Activated B cell treated with CpG ODN at 0.5 μM for 24 hours (primary cell): ENCODE measurements around the gene GALNT12. TPM values are rescaled to one million over a fixed set of nuclear protein-coding genes. Genes with fewer than 3 reads are reported as not detected.

Source experiments
- ATAC-seq: fragments of 200-7000 bp; cut with Tn5 transposase; one replicate; pipeline ENCODE4 v1.10.0; 2021; ENCODE audit warnings: low read depth, mild to moderate bottlenecking, moderate library complexity
- CTCF ChIA-PET: fragments of 350-600 bp; sonication (Branson Sonifier 250); formaldehyde crosslinking; loops from one replicate; lab custom pipeline; 2021; ENCODE audit warnings: antibody characterized with exemption; lab: Charles Lee
- POLR2A ChIA-PET: fragments of 350-600 bp; sonication (Branson Sonifier 250); formaldehyde crosslinking; loops from one replicate; lab custom pipeline; 2021; ENCODE audit warnings: antibody characterized with exemption; lab: Charles Lee
- DNase-seq: peaks from one replicate; pipeline ENCODE4 v3.0.0; 2022
- H3K27ac Mint-ChIP-seq: one replicate; pipeline ENCODE4 v1.8.0; 2020; ENCODE audit warnings: mixed read lengths
- H3K27me3 Mint-ChIP-seq: one replicate; pipeline ENCODE4 v1.8.0; 2021; ENCODE audit warnings: mixed read lengths
- H3K36me3 Mint-ChIP-seq: one replicate; pipeline ENCODE4 v1.8.0; 2021; ENCODE audit warnings: low read depth, mixed read lengths
- H3K4me1 Mint-ChIP-seq: one replicate; pipeline ENCODE4 v1.8.0; 2021; ENCODE audit warnings: mixed read lengths
- H3K4me3 Mint-ChIP-seq: one replicate; pipeline ENCODE4 v1.8.0; 2020; ENCODE audit warnings: mild to moderate bottlenecking, mixed read lengths
- H3K9me3 Mint-ChIP-seq: one replicate; pipeline ENCODE4 v1.8.0; 2020; ENCODE audit warnings: mixed read lengths
- CTCF ChIP-seq: fragments of 200-600 bp; IDR thresholded peaks from one replicate; pipeline ENCODE4 v1.8.0; 2022; ENCODE audit warnings: antibody characterized with exemption, mild to moderate bottlenecking
- intact Hi-C: fragments of 100-400 bp; cut with micrococcal nuclease; formaldehyde crosslinking; loops from one replicate; pipeline ENCODE4 v1.15.1; 2024
- total RNA-seq: library from RNA; stranded (reverse); gene quantifications from 2 replicates; pipeline ENCODE4 v1.2.3, GENCODE V29; 2022

GALNT12 gene
- total RNA-seq, 1 donor from 2014 or later: 2.0 TPM

GRCh38 chr9:98819231-98819630, 11.8 kb downstream of the GALNT12 start:
- H3K36me3 Mint-ChIP-seq: no peaks in the 10 kb centered on the region
- H3K27me3 Mint-ChIP-seq: no peaks in the 10 kb centered on the region
- no peak overlapping the region for H3K4me3 Mint-ChIP-seq
- intact Hi-C loops: no loop called here
- CTCF ChIA-PET: no interaction called here
- no peak overlapping the region for H3K27ac Mint-ChIP-seq
- POLR2A ChIA-PET: no interaction called here
- ATAC-seq: no peak
- peaks cover 3% of the 10 kb centered on the region for H3K9me3 Mint-ChIP-seq
- H3K4me1 Mint-ChIP-seq: no peaks in the 10 kb centered on the region
- DNase-seq: no peak
- no peak for TF ChIP-seq CTCF

GRCh38 chr9:98821831-98822230, 14.4 kb downstream of the GALNT12 start:
- ChIA-PET CTCF (no interaction called here), POLR2A (no interaction called here)
- DNase-seq: no peak
- H3K4me3 Mint-ChIP-seq: no peak overlapping the region
- H3K27ac Mint-ChIP-seq: no peak overlapping the region
- H3K9me3 Mint-ChIP-seq: peaks cover 3% of the 10 kb centered on the region
- H3K36me3 Mint-ChIP-seq: peaks cover 1% of the 10 kb centered on the region
- no peaks in the 10 kb centered on the region for H3K27me3 Mint-ChIP-seq
- intact Hi-C loops: no loop called here
- no peaks in the 10 kb centered on the region for H3K4me1 Mint-ChIP-seq
- ATAC-seq: no peak
- no peak for TF ChIP-seq CTCF

GRCh38 chr9:98822661-98823060, 15.2 kb downstream of the GALNT12 start:
- no peak for TF ChIP-seq CTCF
- DNase-seq: no peak
- peaks cover 2% of the 10 kb centered on the region for H3K36me3 Mint-ChIP-seq
- H3K4me1 Mint-ChIP-seq: no peaks in the 10 kb centered on the region
- POLR2A ChIA-PET: no interaction called here
- CTCF ChIA-PET: no interaction called here
- no peaks in the 10 kb centered on the region for H3K27me3 Mint-ChIP-seq
- H3K4me3 Mint-ChIP-seq: no peak overlapping the region
- intact Hi-C loops: no loop called here
- no peak for ATAC-seq
- H3K27ac Mint-ChIP-seq: no peak overlapping the region
- H3K9me3 Mint-ChIP-seq: peaks cover 3% of the 10 kb centered on the region

GRCh38 chr9:98823666-98824334, 16.3 kb downstream of the GALNT12 start:
- no peak for TF ChIP-seq CTCF
- ATAC-seq (no peak), DNase-seq (no peak)
- ChIA-PET POLR2A (no interaction called here), CTCF (no interaction called here)
- H3K27ac Mint-ChIP-seq: no peak overlapping the region
- intact Hi-C loops: no loop called here
- no peaks in the 10 kb centered on the region for H3K27me3 Mint-ChIP-seq
- no peak overlapping the region for H3K4me3 Mint-ChIP-seq
- peaks cover under 1% of the 10 kb centered on the region for H3K9me3 Mint-ChIP-seq
- peaks cover 2% of the 10 kb centered on the region for H3K36me3 Mint-ChIP-seq
- no peaks in the 10 kb centered on the region for H3K4me1 Mint-ChIP-seq

- no peak for TF ChIP-seq CTCF
- no peaks in the 10 kb centered on the region for H3K9me3 Mint-ChIP-seq
- ChIA-PET CTCF (interaction anchor here (1.2 kb wide), 1 partner anchor 22 kb away, joined by 3 read pairs; no protein-coding TSS in a partner anchor), POLR2A (no interaction called here)
- DNase-seq: no peak
- no peaks in the 10 kb centered on the region for H3K4me1 Mint-ChIP-seq
- intact Hi-C loops: no loop called here
- H3K4me3 Mint-ChIP-seq: no peak overlapping the region
- peaks cover 2% of the 10 kb centered on the region for H3K36me3 Mint-ChIP-seq
- ATAC-seq: no peak
- H3K27me3 Mint-ChIP-seq: no peaks in the 10 kb centered on the region
- no peak overlapping the region for H3K27ac Mint-ChIP-seq
Measured at GRCh38 chr9:98825414-98825813, 17.9 kb downstream of the GALNT12 start.
